IMR-90 (cell line): ENCODE results near the gene NAPSA. TPM values are rescaled to one million over a fixed set of nuclear protein-coding genes. Genes with fewer than 3 reads are reported as not detected.

Experiments
- ATAC-seq: fragments of 200-7000 bp; cut with Tn5 transposase; 2 replicates; pipeline ENCODE4 v1.9.1; 2020; ENCODE audit warnings: low read depth, mild to moderate bottlenecking, moderate library complexity
- BruUV-seq: library from RNA; stranded (reverse); fragments of 400-500 nt; replicated peaks from 2 replicates; lab custom pipeline; 2021; lab: Mats Ljungman, UMichigan
- CTCF ChIA-PET: fragments of 300-600 bp; formaldehyde crosslinking; extraction: SDS; loops from one replicate; lab custom pipeline; 2021; ENCODE audit warnings: antibody characterized with exemption; lab: Yijun Ruan, JAX
- POLR2A ChIA-PET: fragments of 300-600 bp; sonication (Branson Sonifier 250); formaldehyde crosslinking; loops from one replicate; lab custom pipeline; 2022; ENCODE audit warnings: antibody characterized with exemption; ENCODE audit not compliant: unreplicated experiment; lab: Charles Lee
- DNase-seq: peaks from one replicate; pipeline ENCODE4 v3.0.0; 2013
- H2AFZ ChIP-seq: replicated peaks from 2 replicates; pipeline ENCODE3; 2013; ENCODE audit warnings: low read length, mild to moderate bottlenecking; ENCODE audit not compliant: poor library complexity
- H2AK5ac ChIP-seq: 2 replicates; pipeline ENCODE4 v1.6.1; 2013; ENCODE audit warnings: low read depth, low read length, inconsistent platforms
- H2AK9ac ChIP-seq: replicated peaks from 2 replicates; pipeline ENCODE3; 2013; ENCODE audit warnings: mild to moderate bottlenecking, low read depth, low read length, moderate library complexity; ENCODE audit not compliant: poor library complexity
- H2BK120ac ChIP-seq: 2 replicates; pipeline ENCODE4 v1.6.1; 2013; ENCODE audit warnings: low read depth, low read length, inconsistent platforms
- H2BK15ac ChIP-seq: 3 replicates; pipeline ENCODE4 v1.6.1; 2013; ENCODE audit warnings: low read depth, low read length, inconsistent platforms
- H2BK20ac ChIP-seq: 2 replicates; pipeline ENCODE4 v1.6.1; 2013; ENCODE audit warnings: low read depth, mild to moderate bottlenecking, inconsistent platforms, low read length, moderate library complexity
- H2BK5ac ChIP-seq: 2 replicates; pipeline ENCODE4 v1.6.1; 2013; ENCODE audit warnings: mild to moderate bottlenecking, low read depth, low read length, inconsistent platforms; ENCODE audit not compliant: poor library complexity, severe bottlenecking
- H3K14ac ChIP-seq: replicated peaks from 2 replicates; pipeline ENCODE4 v1.6.1; 2013; ENCODE audit warnings: low read depth, low read length, inconsistent platforms
- H3K18ac ChIP-seq: 2 replicates; pipeline ENCODE4 v1.6.1; 2013; ENCODE audit warnings: low read depth, low read length, control low read depth
- H3K23ac ChIP-seq: 2 replicates; pipeline ENCODE4 v1.6.1; 2013; ENCODE audit warnings: low read depth, low read length, inconsistent platforms
- H3K27ac ChIP-seq: 2 replicates; pipeline ENCODE4 v1.5.1; 2013; ENCODE audit warnings: mild to moderate bottlenecking, control low read depth, low read length; ENCODE audit not compliant: insufficient read depth
- H3K27me3 ChIP-seq: 2 replicates; pipeline ENCODE4 v1.6.1; 2013; ENCODE audit warnings: low read length; ENCODE audit not compliant: control insufficient read depth, insufficient read depth
- H3K36me3 ChIP-seq: 2 replicates; pipeline ENCODE4 v1.6.1; 2013; ENCODE audit warnings: low read length, mixed read lengths; ENCODE audit not compliant: control insufficient read depth, insufficient read depth
- H3K4ac ChIP-seq: 2 replicates; pipeline ENCODE4 v1.6.1; 2013; ENCODE audit warnings: low read depth, low read length, inconsistent platforms
- H3K4me1 ChIP-seq: 2 replicates; pipeline ENCODE4 v1.6.1; 2013; ENCODE audit warnings: low read length, mixed read lengths; ENCODE audit not compliant: control insufficient read depth, insufficient read depth
- H3K4me2 ChIP-seq: 2 replicates; pipeline ENCODE4 v1.6.1; 2013; ENCODE audit warnings: low read depth, mild to moderate bottlenecking, control low read depth, low read length, moderate library complexity
- H3K4me3 ChIP-seq: 2 replicates; pipeline ENCODE4 v1.5.1; 2013; ENCODE audit warnings: low read depth, mild to moderate bottlenecking, control low read depth, low read length, moderate library complexity; ENCODE audit not compliant: insufficient read depth
- H3K56ac ChIP-seq: 2 replicates; pipeline ENCODE4 v1.6.1; 2013; ENCODE audit warnings: low read length, inconsistent platforms; ENCODE audit not compliant: insufficient read depth; ENCODE audit errors: extremely low read depth
- H3K79me1 ChIP-seq, 2 experiments: 2 replicates each; pipeline ENCODE4 v1.6.1; 2013; ENCODE audit warnings: low read length in 2 of 2, inconsistent platforms in 1 of 2, low read depth in 1 of 2
- H3K9ac ChIP-seq: 2 replicates; pipeline ENCODE4 v1.6.1; 2013; ENCODE audit warnings: low read depth, low read length, control low read depth
- H3K9me1 ChIP-seq: 2 replicates; pipeline ENCODE4 v1.6.1; 2013; ENCODE audit warnings: low read length, inconsistent platforms; ENCODE audit not compliant: insufficient read depth
- H3K9me3 ChIP-seq: 2 replicates; pipeline ENCODE4 v1.6.1; 2013; ENCODE audit warnings: low read length; ENCODE audit not compliant: control insufficient read depth, insufficient read depth
- H4K20me1 ChIP-seq: 2 replicates; pipeline ENCODE4 v1.6.1; 2013; ENCODE audit warnings: low read length, inconsistent platforms; ENCODE audit not compliant: insufficient read depth
- H4K5ac ChIP-seq: 2 replicates; pipeline ENCODE4 v1.6.1; 2013; ENCODE audit warnings: mild to moderate bottlenecking, low read depth, low read length, control low read depth
- H4K8ac ChIP-seq, 2 experiments: 2 replicates each; pipeline ENCODE4 v1.6.1; 2013; ENCODE audit warnings: low read depth in 2 of 2, low read length in 2 of 2, control low read depth in 1 of 2, inconsistent platforms in 1 of 2
- H4K91ac ChIP-seq: 2 replicates; pipeline ENCODE4 v1.6.1; 2013; ENCODE audit warnings: low read depth, low read length, inconsistent platforms; ENCODE audit not compliant: insufficient read depth
- BHLHE40 ChIP-seq: fragments of 150-350 bp; IDR thresholded peaks from 2 replicates; pipeline ENCODE4 v1.6.1; 2016; ENCODE audit warnings: mild to moderate bottlenecking, low read depth, low read length
- CEBPB ChIP-seq: IDR thresholded peaks from 2 replicates; pipeline ENCODE4 v1.6.1; 2012; ENCODE audit warnings: low read depth, low read length, improper control_type of control experiment
- CHD1 ChIP-seq: IDR thresholded peaks from 2 replicates; pipeline ENCODE4 v1.6.1; 2012; ENCODE audit warnings: low read depth, low read length, improper control_type of control experiment
- FOS ChIP-seq: fragments of 150-350 bp; IDR thresholded peaks from 2 replicates; pipeline ENCODE4 v1.6.1; 2016; ENCODE audit warnings: low read depth, low read length
- MAFK ChIP-seq: IDR thresholded peaks from 2 replicates; pipeline ENCODE4 v1.6.1; 2012; ENCODE audit warnings: low read depth, low read length, improper control_type of control experiment
- MAZ ChIP-seq: IDR thresholded peaks from 2 replicates; pipeline ENCODE4 v1.6.1; 2012; ENCODE audit warnings: low read depth, mild to moderate bottlenecking, low read length, improper control_type of control experiment, moderate library complexity, borderline replicate concordance
- MXI1 ChIP-seq: IDR thresholded peaks from 2 replicates; pipeline ENCODE4 v1.6.1; 2012; ENCODE audit warnings: low read depth, mild to moderate bottlenecking, low read length, moderate library complexity, borderline replicate concordance
- NFE2L2 ChIP-seq: fragments of 150-350 bp; IDR thresholded peaks from 2 replicates; pipeline ENCODE4 v1.6.1; 2016; ENCODE audit warnings: low read depth, mild to moderate bottlenecking, low read length
- POLR2A ChIP-seq: IDR thresholded peaks from 2 replicates; pipeline ENCODE4 v1.6.1; 2012; ENCODE audit warnings: mild to moderate bottlenecking, low read depth, low read length
- RCOR1 ChIP-seq: IDR thresholded peaks from 2 replicates; pipeline ENCODE4 v1.6.1; 2012; ENCODE audit warnings: mild to moderate bottlenecking, low read length, improper control_type of control experiment; ENCODE audit not compliant: insufficient replicate concordance
- RFX5 ChIP-seq: IDR thresholded peaks from 2 replicates; pipeline ENCODE4 v1.8.0; 2012; ENCODE audit warnings: low read depth, mild to moderate bottlenecking, low read length, moderate library complexity
- WGBS, 2 experiments: methylation state at CpG; one replicate each; pipeline versions ENCODE4 v1.1.5 to v1.1.7; 2013; ENCODE audit warnings: missing lambda C conversion rate in 2 of 2; ENCODE audit not compliant: insufficient read length in 1 of 2; ENCODE audit errors: extremely low coverage in 2 of 2; 5-methylcytosine and 5-hydroxymethylcytosine counted together
- dilution Hi-C: fragments of 300-500 bp; cut with HindIII; formaldehyde crosslinking; loops from one replicate; pipeline ENCODE4 v1.14.3; 2018; ENCODE audit warnings: low sequenced_read_pairs; ENCODE audit not compliant: unreplicated experiment
- in situ Hi-C: fragments of 300-500 bp; cut with MboI; formaldehyde crosslinking; loops from 3 replicates; pipeline ENCODE4 v1.14.3; 2019; ENCODE audit warnings: low sequenced_read_pairs, inconsistent platforms, mixed read lengths
- intact Hi-C: fragments of 100-400 bp; cut with micrococcal nuclease; formaldehyde crosslinking; loops from 2 replicates; pipeline ENCODE4 v1.10.0; 2022
- polyA plus RNA-seq, 3 experiments: library from polyadenylated mRNA; depleted of rRNA; stranded (reverse); fragments of >200 nt; gene quantifications; 2 replicates each; pipeline ENCODE4 v1.2.3, GENCODE V29; 2012; ENCODE audit warnings: low replicate concordance in 1 of 3
- total RNA-seq: library from RNA; depleted of rRNA; stranded (reverse); fragments of >200 nt; gene quantifications from 2 replicates; pipeline ENCODE4 v1.2.3, GENCODE V29; 2012
- TF ChIP-seq, protein P1 (sequence below): conservative IDR thresholded peaks from 2 replicates; pipeline ENCODE4 v1.5.1; 2012; ENCODE audit warnings: mild to moderate bottlenecking, low read depth, low read length, improper control_type of control experiment

The NAPSA gene
- total and polyA plus RNA-seq, 2 of the 4 experiments (the other 2 are of a cell fraction): 0.39 TPM; not detected in 1

DNA sequence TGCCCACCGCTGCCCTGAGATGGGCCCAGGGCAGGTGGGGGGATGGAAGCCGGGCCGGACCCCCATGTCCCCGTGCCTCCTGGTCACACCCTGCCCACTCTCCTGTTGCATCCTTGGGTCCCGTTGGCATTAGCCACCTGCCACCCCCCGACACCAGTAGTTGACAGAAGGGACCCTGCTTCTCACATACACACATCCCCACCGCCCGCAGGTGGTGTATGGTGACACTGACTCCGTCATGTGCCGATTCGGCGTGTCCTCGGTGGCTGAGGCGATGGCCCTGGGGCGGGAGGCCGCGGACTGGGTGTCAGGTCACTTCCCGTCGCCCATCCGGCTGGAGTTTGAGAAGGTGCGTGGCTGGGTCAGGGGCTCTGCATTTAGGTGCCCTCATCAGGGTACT, 48.1 kb upstream of the NAPSA start (continued):
- TF ChIP-seq MAFK: no peak
- no peak for TF ChIP-seq MAZ
- no peak for TF ChIP-seq RFX5
- no peak for TF ChIP-seq FOS
- no peak for TF ChIP-seq RCOR1
- TF ChIP-seq POLR2A: no peak

DNA sequence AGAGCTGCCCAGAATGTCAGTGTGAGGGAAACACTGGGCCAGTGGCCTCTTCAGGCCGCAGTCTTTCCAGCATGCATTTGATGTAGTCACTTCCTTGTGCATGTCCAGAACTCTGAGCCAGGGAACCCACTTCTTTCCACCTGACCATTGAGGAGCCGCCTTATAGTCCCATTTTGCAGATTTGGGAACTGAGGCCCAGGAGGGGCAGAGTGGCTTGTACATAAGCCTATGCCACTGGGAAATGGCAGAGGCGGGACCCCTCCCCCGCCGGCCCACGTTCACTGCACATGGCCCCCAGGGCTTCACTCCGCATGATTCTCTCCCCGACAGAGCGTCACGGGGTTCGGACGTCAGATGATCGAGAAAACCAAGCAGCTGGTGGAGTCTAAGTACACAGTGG, 47.7 kb upstream of the NAPSA start:
- Histone ChIP-seq H3K4me3 (no peak overlapping the region), H2BK5ac (no peak overlapping the region), H3K27me3 (no peaks in the 10 kb centered on the region; the same call in 1 of the 2 replicates), H3K27ac (no peak overlapping the region), H4K20me1 (no peaks in the 10 kb centered on the region), H3K36me3 (peaks cover 7% of the 10 kb centered on the region), H3K14ac (no peak overlapping the region), H3K4me1 (no peaks in the 10 kb centered on the region), H4K8ac (no peak overlapping the region), H3K9me3 (no peaks in the 10 kb centered on the region), H2BK15ac (no peak overlapping the region), H3K79me1 (no peaks in the 10 kb centered on the region), H2AK5ac (no peak overlapping the region), H3K9ac (no peak overlapping the region), H2BK120ac (no peak overlapping the region), H3K4me2 (no peak overlapping the region), H3K56ac (no peak overlapping the region), H2AFZ (no peak overlapping the region), H3K23ac (no peak overlapping the region), H3K4ac (no peak overlapping the region), H3K9me1 (no peaks in the 10 kb centered on the region), H2AK9ac (peak overlapping the region; percentile 28), H4K5ac (no peak overlapping the region), H3K18ac (no peak overlapping the region), H2BK20ac (no peak overlapping the region), H4K91ac (no peak overlapping the region)
- dilution Hi-C loops (no loop called here), in situ Hi-C loops (no loop called here), intact Hi-C loops (no loop called here)
- ATAC-seq (no peak), DNase-seq (no peak)
- BruUV-seq: no TSS peak
- ChIA-PET POLR2A (no interaction called here), CTCF (no interaction called here)
- TF ChIP-seq CHD1: no peak
- TF ChIP-seq RFX5: no peak
- no peak for TF ChIP-seq RCOR1
- no peak for TF ChIP-seq CEBPB
- TF ChIP-seq MXI1: no peak
- TF ChIP-seq, protein P1, sequence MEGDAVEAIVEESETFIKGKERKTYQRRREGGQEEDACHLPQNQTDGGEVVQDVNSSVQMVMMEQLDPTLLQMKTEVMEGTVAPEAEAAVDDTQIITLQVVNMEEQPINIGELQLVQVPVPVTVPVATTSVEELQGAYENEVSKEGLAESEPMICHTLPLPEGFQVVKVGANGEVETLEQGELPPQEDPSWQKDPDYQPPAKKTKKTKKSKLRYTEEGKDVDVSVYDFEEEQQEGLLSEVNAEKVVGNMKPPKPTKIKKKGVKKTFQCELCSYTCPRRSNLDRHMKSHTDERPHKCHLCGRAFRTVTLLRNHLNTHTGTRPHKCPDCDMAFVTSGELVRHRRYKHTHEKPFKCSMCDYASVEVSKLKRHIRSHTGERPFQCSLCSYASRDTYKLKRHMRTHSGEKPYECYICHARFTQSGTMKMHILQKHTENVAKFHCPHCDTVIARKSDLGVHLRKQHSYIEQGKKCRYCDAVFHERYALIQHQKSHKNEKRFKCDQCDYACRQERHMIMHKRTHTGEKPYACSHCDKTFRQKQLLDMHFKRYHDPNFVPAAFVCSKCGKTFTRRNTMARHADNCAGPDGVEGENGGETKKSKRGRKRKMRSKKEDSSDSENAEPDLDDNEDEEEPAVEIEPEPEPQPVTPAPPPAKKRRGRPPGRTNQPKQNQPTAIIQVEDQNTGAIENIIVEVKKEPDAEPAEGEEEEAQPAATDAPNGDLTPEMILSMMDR: no peak
- TF ChIP-seq BHLHE40: no peak
- TF ChIP-seq NFE2L2: no peak
- no peak for TF ChIP-seq MAFK
- TF ChIP-seq POLR2A: no peak
- 83% methylated on average over 2 of the region's 13 CpGs; no CpG with 5 or more reads in 1 of the 2 experiments for WGBS, 2 experiments
